Measurements from ENCODE around the gene DTYMK. TPM values are rescaled to one million over a fixed set of nuclear protein-coding genes. Genes with fewer than 3 reads are reported as not detected.
A peak's percentile ranks its signal among the peaks of the same experiment; 100 is the strongest.
"Not testable (repeated sequence)": the region's sequence is repeated elsewhere in the genome, so short reads cannot be mapped to it uniquely, and the experiment has no call there.

The DTYMK gene
- total RNA-seq, 1 donor from 2014 or later = 20.1 TPM

- DNase-seq (ENCODE audit: low read depth) = no peak
Measured at GRCh38 chr2:241672243-241673188, 14.1 kb downstream of the DTYMK start.

- no peak for DNase-seq (ENCODE audit: low read depth)
Measured at GRCh38 chr2:241671457-241672240, 15.0 kb downstream of the DTYMK start.

- DNase-seq (ENCODE audit: low read depth) = no peak
Measured at GRCh38 chr2:241670333-241671110, 16.1 kb downstream of the DTYMK start.

GRCh38 chr2:241668839-241669238 is 17.8 kb downstream of the DTYMK start:
- DNase-seq (ENCODE audit: low read depth) = no peak

GRCh38 chr2:241668354-241668753 is 18.3 kb downstream of the DTYMK start:
- DNase-seq (ENCODE audit: low read depth) = no peak

GRCh38 chr2:241666627-241667400 is 19.8 kb downstream of the DTYMK start:
- DNase-seq (ENCODE audit: low read depth) = no peak

GRCh38 chr2:241665731-241666440 is 20.7 kb downstream of the DTYMK start:
- DNase-seq (ENCODE audit: low read depth) = no peak

GRCh38 chr2:241662731-241663130 is 23.9 kb downstream of the DTYMK start:
- DNase-seq (ENCODE audit: low read depth) = not testable (repeated sequence)

- no peak for DNase-seq (ENCODE audit: low read depth)
Measured at GRCh38 chr2:241660593-241661213, 25.9 kb downstream of the DTYMK start.

GRCh38 chr2:241659150-241659739 is 27.4 kb downstream of the DTYMK start:
- peak; percentile 78 for DNase-seq (ENCODE audit: low read depth)

- no peak for DNase-seq (ENCODE audit: low read depth)
Measured at GRCh38 chr2:241658296-241658695, 28.3 kb downstream of the DTYMK start.

GRCh38 chr2:241657786-241658254 is 28.8 kb downstream of the DTYMK start:
- no peak for DNase-seq (ENCODE audit: low read depth)

GRCh38 chr2:241656190-241656741 is 30.3 kb downstream of the DTYMK start:
- DNase-seq (ENCODE audit: low read depth) = no peak

- peak; percentile 12 for DNase-seq (ENCODE audit: low read depth)
Measured at GRCh38 chr2:241655516-241656189, 31.0 kb downstream of the DTYMK start.

GRCh38 chr2:241654551-241654950 is 32.1 kb downstream of the DTYMK start:
- DNase-seq (ENCODE audit: low read depth) = no peak

GRCh38 chr2:241653210-241653750 is 33.3 kb downstream of the DTYMK start:
- no peak for DNase-seq (ENCODE audit: low read depth)

GRCh38 chr2:241652722-241653121 is 33.9 kb downstream of the DTYMK start:
- no peak for DNase-seq (ENCODE audit: low read depth)

GRCh38 chr2:241652142-241652541 is 34.5 kb downstream of the DTYMK start:
- no peak for DNase-seq (ENCODE audit: low read depth)

All from myocyte (in vitro differentiated cells).